ENCODE data around the gene ZC3H14.

The ZC3H14 gene

GRCh38 chr14:88590173-88590572 lies 27.3 kb downstream of the ZC3H14 start:
- TF ChIP-seq, protein P1, sequence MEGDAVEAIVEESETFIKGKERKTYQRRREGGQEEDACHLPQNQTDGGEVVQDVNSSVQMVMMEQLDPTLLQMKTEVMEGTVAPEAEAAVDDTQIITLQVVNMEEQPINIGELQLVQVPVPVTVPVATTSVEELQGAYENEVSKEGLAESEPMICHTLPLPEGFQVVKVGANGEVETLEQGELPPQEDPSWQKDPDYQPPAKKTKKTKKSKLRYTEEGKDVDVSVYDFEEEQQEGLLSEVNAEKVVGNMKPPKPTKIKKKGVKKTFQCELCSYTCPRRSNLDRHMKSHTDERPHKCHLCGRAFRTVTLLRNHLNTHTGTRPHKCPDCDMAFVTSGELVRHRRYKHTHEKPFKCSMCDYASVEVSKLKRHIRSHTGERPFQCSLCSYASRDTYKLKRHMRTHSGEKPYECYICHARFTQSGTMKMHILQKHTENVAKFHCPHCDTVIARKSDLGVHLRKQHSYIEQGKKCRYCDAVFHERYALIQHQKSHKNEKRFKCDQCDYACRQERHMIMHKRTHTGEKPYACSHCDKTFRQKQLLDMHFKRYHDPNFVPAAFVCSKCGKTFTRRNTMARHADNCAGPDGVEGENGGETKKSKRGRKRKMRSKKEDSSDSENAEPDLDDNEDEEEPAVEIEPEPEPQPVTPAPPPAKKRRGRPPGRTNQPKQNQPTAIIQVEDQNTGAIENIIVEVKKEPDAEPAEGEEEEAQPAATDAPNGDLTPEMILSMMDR (conservative IDR thresholded peaks at IDR 0.05; ENCODE audit: control insufficient read depth, insufficient read depth, low read depth, low read length) = no peak
- H3K4me3 ChIP-seq (ENCODE audit: control insufficient read depth, low read depth, low read length) = no peak overlapping the region
- peak; percentile 27 for DNase-seq (ENCODE audit: low read depth)

DNA sequence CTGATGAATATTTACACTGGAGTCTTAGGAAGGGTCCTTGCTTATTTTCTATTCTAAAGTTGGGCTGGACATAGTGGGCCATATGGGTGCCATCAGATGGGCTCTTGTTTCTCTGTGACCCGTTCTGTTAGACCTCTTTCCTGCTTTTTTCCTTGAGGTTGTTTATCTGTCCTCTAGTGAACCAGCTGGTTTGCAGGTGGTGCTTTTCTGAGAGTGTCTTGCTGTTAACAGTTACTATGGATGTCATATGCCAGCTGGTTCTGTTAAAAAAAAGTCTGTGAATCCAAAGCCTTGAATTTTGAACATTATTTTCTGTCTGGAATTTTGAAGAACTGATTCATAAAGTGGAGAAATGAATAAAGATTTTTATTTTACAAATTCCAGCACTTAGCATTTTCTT lies 29.2 kb downstream of the ZC3H14 start:
- no peak overlapping the region for H3K4me3 ChIP-seq (ENCODE audit: control insufficient read depth, low read depth, low read length)
- no peak for DNase-seq (ENCODE audit: low read depth)
- TF ChIP-seq, protein P1 (conservative IDR thresholded peaks at IDR 0.05; ENCODE audit: control insufficient read depth, insufficient read depth, low read depth, low read length) = no peak

- TF ChIP-seq, protein P1 (conservative IDR thresholded peaks at IDR 0.05; ENCODE audit: control insufficient read depth, insufficient read depth, low read depth, low read length) = no peak
- no peak overlapping the region for H3K4me3 ChIP-seq (ENCODE audit: control insufficient read depth, low read depth, low read length)
- DNase-seq (ENCODE audit: low read depth) = no peak
Observed at GRCh38 chr14:88597038-88597437, 34.2 kb downstream of the ZC3H14 start.

DNA sequence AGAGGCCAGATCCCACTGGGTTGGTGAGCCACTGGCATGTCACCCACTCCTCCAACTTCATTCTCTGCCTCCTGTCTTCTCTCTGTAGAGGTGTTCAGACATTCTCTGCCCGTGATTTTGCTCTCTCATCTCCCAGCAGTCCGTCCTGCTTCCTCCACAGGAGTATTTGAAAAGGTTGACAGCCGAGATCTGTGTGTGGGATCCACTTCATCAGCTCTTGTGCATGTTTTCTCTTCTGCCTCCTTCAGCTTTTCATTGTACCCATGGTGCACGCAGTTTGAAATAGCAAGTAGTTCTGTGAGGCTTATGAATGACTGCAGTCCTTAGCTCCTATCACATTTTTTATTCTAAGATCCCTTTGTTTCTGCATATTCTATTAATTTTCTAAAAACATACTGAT lies 34.8 kb downstream of the ZC3H14 start:
- no peak for DNase-seq (ENCODE audit: low read depth)
- no peak overlapping the region for H3K4me3 ChIP-seq (ENCODE audit: control insufficient read depth, low read depth, low read length)
- TF ChIP-seq, protein P1 (conservative IDR thresholded peaks at IDR 0.05; ENCODE audit: control insufficient read depth, insufficient read depth, low read depth, low read length) = no peak

DNA sequence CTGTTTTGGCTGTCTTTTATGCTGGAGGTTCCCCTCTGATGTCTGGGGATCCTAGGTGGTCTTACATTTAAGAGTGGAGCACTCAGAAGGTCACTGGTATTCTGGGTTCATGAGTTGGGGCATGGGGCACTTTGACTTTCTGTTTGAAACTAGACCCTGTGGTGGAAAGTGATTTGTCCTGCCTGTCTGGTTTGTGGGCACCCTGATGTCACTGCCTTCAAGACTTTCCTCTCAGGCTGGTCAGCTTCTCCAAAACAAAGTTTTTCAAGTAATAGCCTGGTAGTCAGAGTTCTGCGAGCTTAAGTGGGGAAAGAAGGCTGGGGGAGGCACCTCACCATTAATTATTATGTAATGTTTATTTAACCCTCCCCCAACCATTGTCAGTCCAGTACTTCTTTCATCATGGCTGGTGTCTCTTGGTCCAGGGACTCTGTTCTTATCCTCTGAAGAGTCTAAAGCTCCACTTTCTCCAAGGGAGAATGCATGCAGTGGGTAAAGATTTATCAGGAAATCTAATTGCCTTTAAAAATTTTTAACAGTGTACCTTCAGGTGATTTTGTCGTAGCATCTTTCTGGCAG lies 35.3 kb downstream of the ZC3H14 start:
- TF ChIP-seq, protein P1 (conservative IDR thresholded peaks at IDR 0.05; ENCODE audit: control insufficient read depth, insufficient read depth, low read depth, low read length) = no peak
- no peak for DNase-seq (ENCODE audit: low read depth)

DNA sequence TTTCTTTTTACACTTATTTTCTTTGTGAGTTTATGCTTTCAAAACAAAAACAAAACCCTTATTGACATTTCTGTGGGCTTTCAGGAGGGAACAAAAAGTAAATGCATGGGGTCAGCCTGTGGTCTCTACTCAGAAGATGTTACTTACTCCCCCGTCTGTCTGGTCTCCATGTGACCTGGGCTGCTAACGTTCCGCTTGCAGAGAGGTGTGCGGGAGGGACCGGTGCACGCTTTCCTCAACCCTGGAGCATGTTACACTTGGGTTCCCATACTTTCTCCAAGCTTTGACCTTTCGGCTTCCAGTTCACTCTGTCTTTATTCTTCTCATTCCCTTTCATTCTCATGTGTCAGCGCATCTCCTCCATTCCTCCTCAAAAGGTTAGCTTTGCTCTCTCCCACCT lies 36.5 kb downstream of the ZC3H14 start:
- H3K4me3 ChIP-seq (ENCODE audit: control insufficient read depth, low read depth, low read length) = no peak overlapping the region
- no peak for DNase-seq (ENCODE audit: low read depth)

More for the DNA sequence above, 35.3 kb downstream of the ZC3H14 start:
- H3K4me3 ChIP-seq (ENCODE audit: control insufficient read depth, low read depth, low read length) = no peak overlapping the region

More for the DNA sequence above, 36.5 kb downstream of the ZC3H14 start:
- TF ChIP-seq, protein P1 (conservative IDR thresholded peaks at IDR 0.05; ENCODE audit: control insufficient read depth, insufficient read depth, low read depth, low read length) = no peak
